Keratinocyte (primary cell): ENCODE results near the gene NOX4. TPM values are rescaled to one million over a fixed set of nuclear protein-coding genes. Genes with fewer than 3 reads are reported as not detected.

Experiments
- DNase-seq: peaks from one replicate; pipeline ENCODE4 v3.0.0-alpha.2; 2011; ENCODE audit warnings: low read depth, missing footprints, low spot score
- FAIRE-seq: peaks from 2 replicates; lab custom pipeline; 2011; peaks lifted over from hg19 to GRCh38; lab: Jason Lieb, UNC
- H2AFZ ChIP-seq: 2 replicates; pipeline ENCODE4 v1.6.0; 2012; ENCODE audit warnings: low read length, control low read depth, inconsistent platforms; ENCODE audit not compliant: control insufficient read depth
- H3K27ac ChIP-seq: 2 replicates; pipeline ENCODE4 v1.5.1; 2011; ENCODE audit warnings: low read length; ENCODE audit not compliant: control insufficient read depth, insufficient read depth
- H3K27me3 ChIP-seq: 3 replicates; pipeline ENCODE4 v1.6.0; 2011; ENCODE audit warnings: low read length; ENCODE audit not compliant: control insufficient read depth, insufficient read depth; ENCODE audit errors: extremely low read depth
- H3K36me3 ChIP-seq, 2 experiments: 2 replicates in 1 of 2; 3 replicates in 1 of 2; pipeline ENCODE4 v1.5.1; 2011; ENCODE audit warnings: low read length in 2 of 2, mild to moderate bottlenecking in 1 of 2; ENCODE audit not compliant: control insufficient read depth in 2 of 2, insufficient read depth in 2 of 2; ENCODE audit errors: extremely low read depth in 1 of 2
- H3K4me1 ChIP-seq: 3 replicates; pipeline ENCODE4 v1.5.1; 2011; ENCODE audit warnings: low read length; ENCODE audit not compliant: control insufficient read depth, insufficient read depth; ENCODE audit errors: extremely low read depth
- H3K4me2 ChIP-seq: 3 replicates; pipeline ENCODE4 v1.6.0; 2011; ENCODE audit warnings: low read depth, low read length; ENCODE audit not compliant: control insufficient read depth, insufficient read depth; ENCODE audit errors: extremely low read depth
- H3K4me3 ChIP-seq, 3 experiments: fragments of 200-600 bp in 1 of 3; sonication (generic) in 1 of 3; 2 replicates in 2 of 3; 3 replicates in 1 of 3; pipeline ENCODE4 v1.5.1; 2011 to 2016; ENCODE audit warnings: low read length in 3 of 3, mild to moderate bottlenecking in 3 of 3, control low read depth in 2 of 3, inconsistent platforms in 1 of 3, low read depth in 1 of 3, mixed read lengths in 1 of 3, mixed run types in 1 of 3, moderate library complexity in 1 of 3; ENCODE audit not compliant: control insufficient read depth in 2 of 3, insufficient read depth in 2 of 3; ENCODE audit errors: extremely low read depth in 1 of 3
- H3K79me2 ChIP-seq: 2 replicates; pipeline ENCODE4 v1.6.0; 2012; ENCODE audit warnings: low read length; ENCODE audit not compliant: control insufficient read depth, insufficient read depth
- H3K9ac ChIP-seq: 3 replicates; pipeline ENCODE4 v1.6.0; 2011; ENCODE audit warnings: low read length; ENCODE audit not compliant: control insufficient read depth, insufficient read depth; ENCODE audit errors: extremely low read depth
- H3K9me1 ChIP-seq: 3 replicates; pipeline ENCODE4 v1.6.0; 2011; ENCODE audit warnings: low read length; ENCODE audit not compliant: control insufficient read depth, insufficient read depth; ENCODE audit errors: extremely low read depth
- H3K9me3 ChIP-seq: 2 replicates; pipeline ENCODE4 v1.5.1; 2012; ENCODE audit warnings: low read depth, low read length; ENCODE audit not compliant: control insufficient read depth
- H4K20me1 ChIP-seq: 3 replicates; pipeline ENCODE4 v1.6.0; 2011; ENCODE audit warnings: low read length; ENCODE audit not compliant: control insufficient read depth, insufficient read depth; ENCODE audit errors: extremely low read depth
- EZH2 ChIP-seq: IDR thresholded peaks from one replicate; pipeline ENCODE4 v1.6.1; 2012; ENCODE audit warnings: inconsistent platforms, mild to moderate bottlenecking, low read length, moderate library complexity
- dilution Hi-C: fragments of 300-500 bp; cut with MboI; formaldehyde crosslinking; loops from one replicate; pipeline ENCODE4 v1.7.0; 2020; ENCODE audit warnings: low sequenced_read_pairs; ENCODE audit not compliant: extremely low pct_ligation_motif_present
- polyA plus RNA-seq, 5 experiments: library from polyadenylated mRNA; depleted of rRNA in 3 of 5; stranded (reverse) in 3 of 5; stranded (forward) in 1 of 5; unstranded in 1 of 5; fragments of >200 nt; gene quantifications; 1 replicate in 1 of 5; 2 replicates in 3 of 5; 3 replicates in 1 of 5; pipeline versions ENCODE4 v1.2.1 to v1.2.3, GENCODE V29; 2011 to 2012; ENCODE audit warnings: missing spikeins in 2 of 5, low read depth in 1 of 5, low replicate concordance in 1 of 5
- TF ChIP-seq, protein P1 (sequence below), 3 experiments: IDR thresholded peaks in 1 of 3; conservative IDR thresholded peaks in 1 of 3; optimal IDR thresholded peaks in 1 of 3; 2 replicates in 2 of 3; 3 replicates in 1 of 3; pipeline versions ENCODE3 to v1.5.1; 2011; ENCODE audit warnings: low read length in 3 of 3, mild to moderate bottlenecking in 3 of 3, moderate library complexity in 2 of 3, control low read depth in 1 of 3, inconsistent platforms in 1 of 3; ENCODE audit not compliant: insufficient read depth in 2 of 3; ENCODE audit errors: extremely low read depth in 1 of 3

NOX4 gene
- polyA plus RNA-seq, 1 donor (not counting 4 experiments of a cell fraction or from before 2014, with no cell fraction given), result not detected

DNA sequence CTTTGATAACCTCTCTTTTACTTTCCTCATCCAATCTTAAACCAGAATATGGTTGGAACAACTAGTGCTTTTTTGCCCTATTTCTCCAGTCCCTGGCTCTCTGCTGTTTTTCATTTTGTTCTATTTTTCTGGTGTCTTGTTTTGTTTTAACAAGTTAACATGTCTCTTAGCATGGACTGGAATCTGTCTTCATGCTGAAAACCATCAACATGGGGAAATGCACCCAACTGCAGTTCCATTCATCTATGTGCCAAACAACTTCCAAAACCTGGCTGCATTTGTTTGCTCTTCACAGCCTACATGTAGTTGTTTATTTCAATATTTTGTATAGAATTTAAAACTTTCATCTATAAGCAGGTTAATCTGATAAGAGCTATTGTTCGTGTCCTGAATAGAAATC, 46.8 kb upstream of the NOX4 start:
- no peaks in the 10 kb centered on the region for H3K9me3 ChIP-seq
- no peak overlapping the region for H3K27ac ChIP-seq
- no peaks in the 10 kb centered on the region for H3K27me3 ChIP-seq
- dilution Hi-C loops, result no loop called here
- no peak overlapping the region for H3K4me2 ChIP-seq
- H3K79me2 ChIP-seq, result no peaks in the 10 kb centered on the region
- no peaks in the 10 kb centered on the region for H3K36me3 ChIP-seq
- no peaks in the 10 kb centered on the region for H3K9me1 ChIP-seq
- H3K4me1 ChIP-seq, result no peaks in the 10 kb centered on the region
- FAIRE-seq (no peak), DNase-seq (no peak)
- no peak overlapping the region for H2AFZ ChIP-seq
- no peak overlapping the region for H3K4me3 ChIP-seq
- no peaks in the 10 kb centered on the region for H4K20me1 ChIP-seq
- no peak overlapping the region for H3K9ac ChIP-seq
- TF ChIP-seq EZH2, result no peak
- TF ChIP-seq, protein P1, sequence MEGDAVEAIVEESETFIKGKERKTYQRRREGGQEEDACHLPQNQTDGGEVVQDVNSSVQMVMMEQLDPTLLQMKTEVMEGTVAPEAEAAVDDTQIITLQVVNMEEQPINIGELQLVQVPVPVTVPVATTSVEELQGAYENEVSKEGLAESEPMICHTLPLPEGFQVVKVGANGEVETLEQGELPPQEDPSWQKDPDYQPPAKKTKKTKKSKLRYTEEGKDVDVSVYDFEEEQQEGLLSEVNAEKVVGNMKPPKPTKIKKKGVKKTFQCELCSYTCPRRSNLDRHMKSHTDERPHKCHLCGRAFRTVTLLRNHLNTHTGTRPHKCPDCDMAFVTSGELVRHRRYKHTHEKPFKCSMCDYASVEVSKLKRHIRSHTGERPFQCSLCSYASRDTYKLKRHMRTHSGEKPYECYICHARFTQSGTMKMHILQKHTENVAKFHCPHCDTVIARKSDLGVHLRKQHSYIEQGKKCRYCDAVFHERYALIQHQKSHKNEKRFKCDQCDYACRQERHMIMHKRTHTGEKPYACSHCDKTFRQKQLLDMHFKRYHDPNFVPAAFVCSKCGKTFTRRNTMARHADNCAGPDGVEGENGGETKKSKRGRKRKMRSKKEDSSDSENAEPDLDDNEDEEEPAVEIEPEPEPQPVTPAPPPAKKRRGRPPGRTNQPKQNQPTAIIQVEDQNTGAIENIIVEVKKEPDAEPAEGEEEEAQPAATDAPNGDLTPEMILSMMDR (optimal IDR thresholded peaks at IDR 0.05 in 1 of 3, IDR thresholded peaks at IDR 0.05 in 1 of 3, conservative IDR thresholded peaks at IDR 0.05 in 1 of 3; ENCODE audit: extremely low read depth in 1 of 3, insufficient read depth in 2 of 3, low read length in 3 of 3), result no peak

DNA sequence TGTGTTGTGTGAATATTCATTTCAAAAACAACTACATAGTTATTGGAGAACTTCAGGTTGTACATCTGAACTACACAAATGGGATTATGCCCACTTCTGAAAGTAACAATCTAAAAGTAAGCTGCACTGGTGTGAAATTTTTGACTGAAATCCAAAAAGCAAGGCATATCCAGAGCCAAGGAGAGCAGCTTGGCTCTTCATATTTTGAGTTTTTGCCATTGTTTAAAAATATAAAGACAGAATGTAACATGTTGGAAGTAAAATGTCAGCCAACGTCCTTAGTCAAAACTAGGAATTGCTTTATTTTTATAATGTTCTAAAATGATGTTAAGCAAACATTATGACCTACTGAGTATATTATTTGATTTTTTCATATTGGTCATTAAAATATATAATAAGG, 45.8 kb upstream of the NOX4 start:
- no peaks in the 10 kb centered on the region for H3K36me3 ChIP-seq
- H3K27me3 ChIP-seq, result no peaks in the 10 kb centered on the region
- no peak for DNase-seq
- no peaks in the 10 kb centered on the region for H3K9me3 ChIP-seq
- no peak for FAIRE-seq
- H3K27ac ChIP-seq, result no peak overlapping the region
- TF ChIP-seq EZH2, result no peak
- TF ChIP-seq, protein P1 (optimal IDR thresholded peaks at IDR 0.05 in 1 of 3, IDR thresholded peaks at IDR 0.05 in 1 of 3, conservative IDR thresholded peaks at IDR 0.05 in 1 of 3; ENCODE audit: extremely low read depth in 1 of 3, insufficient read depth in 2 of 3, low read length in 3 of 3), result no peak
- H2AFZ ChIP-seq, result no peak overlapping the region
- no peak overlapping the region for H3K4me3 ChIP-seq
- no peaks in the 10 kb centered on the region for H3K9me1 ChIP-seq
- no peaks in the 10 kb centered on the region for H3K4me1 ChIP-seq
- dilution Hi-C loops, result no loop called here
- no peak overlapping the region for H3K4me2 ChIP-seq
- H4K20me1 ChIP-seq, result no peaks in the 10 kb centered on the region
- no peaks in the 10 kb centered on the region for H3K79me2 ChIP-seq
- H3K9ac ChIP-seq, result no peak overlapping the region
